HG03354 (cell line): ENCODE data around the gene MCF2L.

Experiments used
- ATAC-seq: cut with Tn5 transposase; IDR thresholded peaks from one replicate; pipeline ENCODE4 v1.9.1; 2021; ENCODE audit warnings: mild to moderate bottlenecking; ENCODE audit not compliant: unreplicated experiment, poor library complexity, severe bottlenecking

Gene MCF2L

GRCh38 chr13:112962396-112962795 lies 6.6 kb upstream of the MCF2L start:
- no peak for ATAC-seq

- ATAC-seq, result no peak
These were observed 5.9 kb upstream of the MCF2L start for GRCh38 chr13:112962911-112963625.

DNA sequence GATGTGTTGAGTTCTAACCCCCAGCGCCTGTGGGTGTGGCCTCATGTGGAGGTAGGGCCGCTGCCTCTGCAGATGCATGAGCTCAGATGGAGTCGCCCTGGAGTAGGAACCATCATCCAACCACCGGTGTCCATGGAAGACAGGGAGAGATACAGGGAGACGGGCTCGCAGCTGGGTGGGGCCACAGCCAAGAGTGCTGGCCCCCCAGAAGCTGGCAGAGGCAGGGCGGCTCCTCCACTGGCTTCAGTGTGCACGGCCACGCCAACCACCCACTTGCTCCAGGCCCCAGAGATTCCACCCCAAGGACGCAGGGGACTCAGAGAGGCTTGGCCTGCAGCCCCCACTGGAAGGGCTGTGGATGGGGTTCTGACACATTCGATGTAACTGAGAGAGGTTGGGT lies 5.4 kb upstream of the MCF2L start:
- ATAC-seq, result no peak

DNA sequence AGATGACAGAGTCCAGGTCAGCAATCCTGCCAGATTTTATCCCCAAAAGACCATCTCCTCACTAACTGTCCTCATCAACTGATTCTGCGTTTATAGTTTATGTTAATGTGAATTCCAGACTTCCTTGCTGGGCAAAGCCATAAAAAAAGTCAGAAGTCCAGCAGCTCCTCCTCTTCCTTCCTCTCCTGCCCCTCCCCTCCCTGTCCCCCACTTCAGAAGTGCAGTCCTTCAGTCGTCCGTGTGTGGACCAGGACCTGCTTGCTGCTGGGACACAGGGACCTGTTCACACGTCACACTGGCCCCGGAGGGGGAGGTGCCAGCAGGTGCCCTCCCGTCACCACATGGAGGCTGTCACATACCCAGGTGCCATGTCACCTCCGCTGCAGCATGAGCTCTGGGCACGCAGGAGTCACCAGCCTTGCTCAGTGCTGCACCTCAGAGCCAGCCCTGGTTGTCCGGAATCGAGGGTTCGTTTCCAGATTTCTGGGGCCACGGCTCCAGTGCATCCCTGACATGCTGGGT lies 4.0 kb upstream of the MCF2L start:
- ATAC-seq, result no peak

DNA sequence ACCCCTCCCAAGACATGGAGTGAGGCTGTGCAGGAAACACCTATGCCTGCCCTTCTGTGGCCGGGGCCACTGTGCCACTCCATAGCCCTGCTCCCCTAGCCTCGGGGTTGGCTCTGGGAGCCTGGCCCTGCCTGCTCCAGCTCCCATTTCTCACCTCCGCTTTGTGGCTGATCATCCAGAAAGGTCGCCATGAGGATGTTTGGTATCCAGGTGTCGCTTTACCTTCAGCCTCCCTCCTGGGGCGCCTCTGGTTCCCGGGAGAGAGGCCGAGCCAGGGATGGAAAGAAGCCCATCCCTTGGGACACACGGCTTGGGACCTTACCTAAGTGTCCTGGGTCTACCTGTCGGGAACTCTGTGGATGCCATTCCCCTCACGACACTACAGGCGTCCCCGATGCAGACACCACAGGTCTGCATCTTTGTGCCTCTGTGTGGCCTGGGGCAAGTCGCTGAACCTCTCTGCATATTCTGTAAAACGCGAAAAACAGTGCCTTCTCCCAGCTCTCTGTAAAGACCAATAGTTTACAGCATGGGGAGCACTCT lies 3.4 kb upstream of the MCF2L start:
- no peak for ATAC-seq

- ATAC-seq, result no peak
These were observed 2.2 kb upstream of the MCF2L start for GRCh38 chr13:112966776-112967175.

DNA sequence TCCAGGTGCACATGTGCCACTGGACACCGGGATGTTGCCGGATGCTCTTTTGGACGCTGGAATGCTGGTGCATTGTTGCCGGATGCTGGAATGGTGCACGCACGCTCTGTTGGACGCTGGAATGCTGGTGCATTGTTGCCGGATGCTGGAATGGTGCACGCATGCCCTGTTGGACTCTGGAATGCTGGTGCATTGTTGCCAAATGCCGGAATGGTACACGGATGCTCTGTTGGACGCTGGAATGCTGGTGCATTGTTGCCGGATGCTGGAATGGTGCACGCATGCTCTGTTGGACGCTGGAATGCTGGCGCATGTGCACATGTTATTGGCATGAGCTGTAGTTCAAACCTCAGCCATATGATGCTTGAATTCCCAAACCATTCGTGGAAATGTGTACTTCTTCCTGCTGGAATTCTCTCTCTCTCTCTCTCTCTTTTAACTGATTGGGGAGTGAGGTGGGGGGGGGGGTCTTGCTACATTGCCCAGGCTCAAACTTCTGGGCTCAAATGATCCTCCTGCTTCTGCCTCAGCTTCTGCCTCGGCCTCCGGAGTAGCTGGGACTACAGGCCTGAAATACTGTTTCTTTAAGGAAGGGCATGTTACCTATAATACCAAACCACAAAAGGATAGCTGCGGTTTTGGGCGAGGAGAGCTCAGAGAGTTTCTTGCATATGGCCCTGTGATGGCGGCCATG lies 1.2 kb upstream of the MCF2L start:
- no peak for ATAC-seq

GRCh38 chr13:112968380-112968909 lies 569 bp upstream of the MCF2L start:
- no peak for ATAC-seq

GRCh38 chr13:112969692-112970338 lies 801 bp downstream of the MCF2L start:
- ATAC-seq, result no peak

DNA sequence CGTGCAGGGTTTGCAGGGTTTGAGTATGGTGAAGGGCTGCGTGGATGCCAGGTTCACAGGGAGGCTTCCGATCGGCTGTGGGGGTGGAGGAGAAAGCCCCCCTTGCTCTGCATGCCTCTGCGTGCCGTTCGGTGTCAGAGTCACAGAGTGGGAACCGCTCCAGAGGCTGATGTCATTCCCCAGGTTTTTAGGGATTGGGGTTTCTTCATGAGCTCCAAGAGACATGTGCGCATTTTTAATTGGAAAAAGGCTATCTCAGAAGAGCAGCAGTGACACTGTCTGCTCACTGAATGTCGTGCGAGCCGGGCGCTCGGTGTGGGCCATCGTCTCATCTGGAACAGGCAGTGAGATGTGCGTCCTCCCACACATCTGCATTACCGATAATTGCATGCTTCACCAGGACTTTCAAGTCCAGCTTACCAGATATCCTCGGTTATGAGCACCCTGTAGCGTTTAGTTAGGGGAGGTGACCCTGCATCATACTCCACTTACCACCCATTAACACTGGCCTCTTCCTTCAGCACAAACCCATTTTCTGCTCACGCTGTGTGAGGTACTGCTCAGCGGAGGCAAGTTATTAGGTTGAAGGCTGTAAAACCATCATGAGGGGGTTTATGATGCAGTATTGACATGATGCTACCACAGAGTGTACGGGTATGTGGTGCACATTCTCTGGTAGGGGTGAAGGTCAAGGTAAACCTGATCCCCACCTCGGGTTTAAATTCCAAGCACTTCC lies 1.7 kb downstream of the MCF2L start:
- no peak for ATAC-seq

GRCh38 chr13:112971288-112971643 lies 2.3 kb downstream of the MCF2L start:
- no peak for ATAC-seq

GRCh38 chr13:112972258-112972657 lies 3.2 kb downstream of the MCF2L start:
- ATAC-seq, result no peak

DNA sequence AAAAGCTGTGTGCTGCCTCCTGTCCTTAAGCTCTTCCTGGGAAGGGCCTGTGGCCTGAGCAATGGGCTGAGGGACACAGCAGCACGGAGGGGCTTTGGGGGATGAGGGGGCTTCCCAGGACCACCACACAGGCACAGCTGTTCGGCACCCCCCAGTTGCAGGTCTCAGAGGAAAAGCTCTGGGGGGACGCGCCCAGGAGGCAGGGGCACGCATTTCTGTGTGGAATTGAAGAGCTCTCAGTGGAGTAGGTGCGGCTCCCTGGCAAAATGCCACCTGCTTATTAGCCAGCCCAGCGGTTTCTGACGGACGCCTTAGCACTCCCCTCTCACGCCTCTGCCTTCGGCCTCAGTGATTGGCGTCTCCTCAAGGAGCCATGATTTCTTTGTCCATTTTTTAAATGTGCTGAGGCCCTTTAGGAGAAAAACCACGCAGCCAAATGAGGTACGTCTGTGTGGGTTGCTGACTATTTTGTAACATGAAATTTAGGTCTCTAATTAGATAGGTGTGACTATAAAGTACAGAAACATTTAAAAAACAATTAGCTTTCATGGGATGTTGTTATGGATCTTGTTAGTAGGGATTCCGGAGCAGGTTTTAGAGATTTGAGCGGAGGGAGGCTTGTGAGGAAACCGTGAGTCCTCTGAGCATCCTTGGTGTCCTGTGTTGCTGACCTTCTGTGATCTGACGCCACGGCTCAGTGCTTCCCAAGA lies 4.0 kb downstream of the MCF2L start:
- ATAC-seq, result no peak

DNA sequence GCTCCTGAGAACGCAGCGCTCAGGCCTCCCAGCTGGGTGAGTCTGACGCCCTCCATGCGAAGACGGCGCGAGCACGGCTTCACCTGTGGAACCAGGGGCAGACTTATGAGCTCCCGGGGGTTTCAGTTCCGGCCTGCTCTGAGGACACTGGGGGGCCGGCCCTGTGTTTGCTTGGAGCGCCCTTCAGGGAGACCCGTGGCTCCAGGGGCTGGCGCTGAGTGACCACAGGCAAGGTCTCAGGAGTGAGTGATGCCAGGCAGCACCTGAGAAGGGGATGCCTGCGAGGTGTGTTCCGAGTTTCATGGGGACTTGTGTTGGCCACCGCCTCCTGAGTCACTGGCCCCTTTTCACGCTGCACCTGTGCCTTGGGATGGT lies 4.5 kb downstream of the MCF2L start:
- ATAC-seq, result no peak

DNA sequence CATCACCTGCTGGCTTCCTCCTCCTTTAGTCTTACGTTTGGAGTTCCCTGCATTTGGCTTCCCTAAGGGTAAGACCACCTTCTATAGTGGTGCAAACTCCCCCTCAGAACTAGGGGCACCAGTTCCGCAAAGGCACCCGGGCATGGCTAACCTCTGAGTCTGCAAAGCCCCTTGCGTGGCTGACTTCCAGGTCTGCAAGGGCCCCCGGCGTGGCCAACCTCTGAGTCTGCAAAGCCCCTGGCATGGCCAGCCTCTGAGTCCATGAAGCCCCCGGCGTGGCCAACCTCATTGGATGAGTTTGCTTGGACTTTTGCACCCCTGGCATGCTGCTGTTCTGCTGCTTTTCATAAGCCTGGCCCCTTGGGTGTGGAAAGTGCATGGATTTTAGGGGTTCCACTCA lies 5.1 kb downstream of the MCF2L start:
- ATAC-seq, result no peak

DNA sequence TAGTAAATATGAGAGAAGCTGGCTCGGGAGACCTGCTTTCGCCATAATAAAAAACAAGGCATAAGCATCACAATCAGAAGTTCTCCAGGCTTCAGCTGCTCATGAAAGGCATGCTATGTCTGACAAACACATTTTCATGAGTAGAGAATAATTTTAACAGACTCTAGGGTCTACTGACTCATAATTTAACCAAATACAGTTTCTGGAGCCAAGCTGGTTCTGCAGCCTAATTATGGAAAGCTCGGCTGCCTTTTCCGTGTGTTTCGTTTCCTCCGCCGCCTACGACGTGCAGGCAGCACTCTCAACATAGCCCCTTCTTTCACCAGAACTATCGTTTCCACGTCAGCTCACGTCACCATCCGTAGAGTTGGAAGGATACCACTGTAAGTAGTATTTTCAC lies 5.7 kb downstream of the MCF2L start:
- ATAC-seq, result no peak

DNA sequence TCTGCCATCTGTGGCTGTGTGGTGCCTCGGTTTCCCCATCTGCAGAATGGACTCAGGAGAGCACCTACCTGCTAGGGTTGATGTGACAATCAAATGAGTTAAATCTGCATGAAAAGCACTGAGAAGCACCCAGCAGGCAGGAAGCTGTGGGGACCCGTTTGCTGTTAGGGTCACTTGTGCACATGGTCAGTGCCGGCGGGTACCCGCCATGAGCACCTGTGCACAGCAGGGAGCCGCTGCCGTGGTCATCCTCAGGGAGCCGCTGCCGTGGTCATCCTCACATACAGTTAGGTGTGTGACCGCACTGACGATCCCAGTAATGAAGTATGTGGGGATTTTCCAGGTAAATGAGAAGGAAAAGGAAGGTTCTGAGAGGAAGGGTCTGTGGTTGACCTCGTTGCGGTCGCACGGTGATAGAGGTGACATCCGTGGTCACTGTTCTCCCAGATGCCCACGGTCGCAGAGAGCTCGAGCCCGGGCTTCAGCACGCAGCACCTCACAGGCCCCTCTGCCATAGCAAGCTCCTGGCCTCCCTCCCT lies 6.5 kb downstream of the MCF2L start:
- ATAC-seq, result no peak

DNA sequence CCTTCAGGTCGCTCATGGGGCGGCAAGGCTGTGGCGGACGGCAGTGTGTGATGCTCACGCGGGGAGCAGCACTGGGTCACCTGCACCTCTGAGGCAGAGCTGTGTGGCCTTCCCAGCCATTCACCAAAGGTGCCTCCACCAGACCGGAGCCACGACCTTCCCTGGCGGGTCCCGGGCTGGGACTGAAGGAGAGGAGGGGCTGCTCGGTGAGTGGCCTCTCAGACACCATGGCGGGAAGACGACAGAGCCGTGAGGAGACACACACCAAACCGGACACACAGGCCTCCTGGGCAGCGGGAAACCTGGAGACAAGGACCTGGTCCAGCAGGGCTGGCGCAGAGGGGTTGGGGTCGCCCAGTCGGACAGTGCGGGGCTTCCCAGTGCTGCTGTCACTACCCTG lies 7.5 kb downstream of the MCF2L start:
- ATAC-seq, result no peak

DNA sequence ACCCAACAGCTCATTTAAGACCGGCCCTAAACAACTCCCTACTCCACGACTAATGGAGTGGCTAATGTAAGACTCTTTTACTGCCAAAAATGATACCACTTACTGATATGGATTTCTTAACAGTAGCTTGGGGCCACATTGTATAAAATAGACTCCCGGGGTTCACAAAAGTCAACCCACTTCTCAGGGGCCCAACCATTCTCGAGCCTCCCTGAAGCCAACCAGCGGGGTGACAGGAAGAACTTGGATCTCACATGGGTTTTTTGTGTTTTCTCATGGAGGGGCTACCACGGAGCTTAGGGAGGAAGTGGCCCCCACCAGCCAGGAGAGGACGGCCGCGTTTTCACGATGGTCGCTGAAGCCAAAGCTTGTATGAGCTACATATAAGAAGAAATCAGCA lies 8.1 kb downstream of the MCF2L start:
- no peak for ATAC-seq
